ENCODE measurements around the gene MEMO1. TPM values are rescaled to one million over a fixed set of nuclear protein-coding genes. Genes with fewer than 3 reads are reported as not detected.
"Not testable (repeated sequence)": the region's sequence is repeated elsewhere in the genome, so short reads cannot be mapped to it uniquely, and the experiment has no call there.

The MEMO1 gene
- total RNA-seq, 1 donor from 2014 or later: 52.7 TPM

DNA sequence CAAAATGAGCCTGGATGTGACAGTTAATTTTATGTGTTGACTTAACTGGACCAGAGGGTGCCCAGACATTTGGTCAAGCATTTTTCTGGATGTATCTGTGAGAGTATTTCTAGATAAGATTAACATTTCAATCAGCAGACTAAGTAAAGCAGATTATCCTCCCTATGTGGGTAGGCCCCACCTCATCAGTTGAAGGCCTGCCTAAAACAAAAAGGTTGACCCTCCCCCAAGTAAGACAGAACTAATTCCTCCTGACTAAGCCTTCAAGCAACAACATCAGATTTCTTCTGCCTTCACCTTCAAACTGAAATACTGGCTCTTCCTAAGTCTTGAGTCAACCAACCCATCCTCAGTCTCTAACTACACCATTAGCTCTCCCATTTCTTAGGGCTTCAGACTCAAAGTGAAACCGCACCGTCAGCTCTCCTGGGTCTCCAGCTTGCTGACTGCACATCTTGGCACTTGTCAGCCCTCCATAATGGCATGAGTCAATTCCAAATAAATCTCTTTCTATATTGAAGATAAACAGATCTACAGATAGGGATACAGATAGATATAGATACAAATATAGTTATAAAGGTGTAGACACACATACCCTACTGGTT lies 47.9 kb downstream of the MEMO1 start:
- no peaks in the 10 kb centered on the region for H3K36me3 Mint-ChIP-seq
- peaks cover 5% of the 10 kb centered on the region for H3K9me3 Mint-ChIP-seq
- no peak for DNase-seq (ENCODE audit: low spot score in 2 of 2, unreplicated experiment in 2 of 2)
- TF ChIP-seq, protein P1, sequence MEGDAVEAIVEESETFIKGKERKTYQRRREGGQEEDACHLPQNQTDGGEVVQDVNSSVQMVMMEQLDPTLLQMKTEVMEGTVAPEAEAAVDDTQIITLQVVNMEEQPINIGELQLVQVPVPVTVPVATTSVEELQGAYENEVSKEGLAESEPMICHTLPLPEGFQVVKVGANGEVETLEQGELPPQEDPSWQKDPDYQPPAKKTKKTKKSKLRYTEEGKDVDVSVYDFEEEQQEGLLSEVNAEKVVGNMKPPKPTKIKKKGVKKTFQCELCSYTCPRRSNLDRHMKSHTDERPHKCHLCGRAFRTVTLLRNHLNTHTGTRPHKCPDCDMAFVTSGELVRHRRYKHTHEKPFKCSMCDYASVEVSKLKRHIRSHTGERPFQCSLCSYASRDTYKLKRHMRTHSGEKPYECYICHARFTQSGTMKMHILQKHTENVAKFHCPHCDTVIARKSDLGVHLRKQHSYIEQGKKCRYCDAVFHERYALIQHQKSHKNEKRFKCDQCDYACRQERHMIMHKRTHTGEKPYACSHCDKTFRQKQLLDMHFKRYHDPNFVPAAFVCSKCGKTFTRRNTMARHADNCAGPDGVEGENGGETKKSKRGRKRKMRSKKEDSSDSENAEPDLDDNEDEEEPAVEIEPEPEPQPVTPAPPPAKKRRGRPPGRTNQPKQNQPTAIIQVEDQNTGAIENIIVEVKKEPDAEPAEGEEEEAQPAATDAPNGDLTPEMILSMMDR (IDR thresholded peaks at IDR 0.05; ENCODE audit: unreplicated experiment): no peak
- H3K27me3 Mint-ChIP-seq (ENCODE audit: low read depth): no peaks in the 10 kb centered on the region
- no peak overlapping the region for H3K4me3 Mint-ChIP-seq
- peaks cover 5% of the 10 kb centered on the region for H3K4me1 Mint-ChIP-seq
- H3K27ac Mint-ChIP-seq: no peak overlapping the region

- DNase-seq (ENCODE audit: low spot score in 2 of 2, unreplicated experiment in 2 of 2): no peak
- peaks cover 7% of the 10 kb centered on the region for H3K36me3 Mint-ChIP-seq
- peaks cover 5% of the 10 kb centered on the region for H3K9me3 Mint-ChIP-seq
- no peak overlapping the region for H3K27ac Mint-ChIP-seq
- TF ChIP-seq, protein P1 (IDR thresholded peaks at IDR 0.05; ENCODE audit: unreplicated experiment): no peak
- no peak overlapping the region for H3K4me3 Mint-ChIP-seq
- H3K27me3 Mint-ChIP-seq (ENCODE audit: low read depth): no peaks in the 10 kb centered on the region
- no peaks in the 10 kb centered on the region for H3K4me1 Mint-ChIP-seq
Measured at GRCh38 chr2:31958140-31958717, 52.6 kb downstream of the MEMO1 start.

DNA sequence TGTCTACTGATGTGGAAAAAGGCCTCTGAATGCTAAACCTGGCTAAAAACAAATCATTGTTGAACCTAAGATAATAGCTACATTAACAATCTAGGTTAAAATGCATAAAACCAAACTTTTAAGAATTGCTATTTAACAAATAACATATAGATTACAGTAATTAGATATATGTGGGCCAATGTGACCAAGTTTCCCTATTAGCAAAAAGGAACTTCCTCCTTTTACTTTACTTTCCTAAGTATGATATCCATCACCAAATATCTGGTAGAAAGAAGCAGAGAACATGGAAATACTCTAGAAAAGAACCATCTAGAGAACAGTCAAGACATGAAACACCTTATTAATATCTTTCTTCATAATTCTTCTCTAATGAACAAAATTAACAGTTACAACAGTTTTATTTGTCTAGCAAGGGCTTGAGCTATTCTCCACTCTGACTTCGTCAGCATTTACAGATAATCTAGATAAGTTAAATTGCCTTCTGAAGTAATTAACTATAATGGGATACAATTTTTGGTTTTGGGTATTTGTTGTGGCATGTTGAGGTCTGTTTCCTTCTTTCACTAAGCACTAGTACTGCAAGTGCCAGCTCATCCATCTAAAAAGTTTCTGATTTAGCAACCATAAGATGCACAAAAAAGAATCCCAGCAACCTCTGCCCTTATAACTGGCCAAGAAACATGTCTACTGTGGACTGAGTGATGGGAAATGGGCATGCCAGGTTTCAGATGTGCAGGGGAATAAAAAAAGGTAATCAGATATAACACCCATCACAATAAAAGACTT lies 53.3 kb downstream of the MEMO1 start:
- H3K36me3 Mint-ChIP-seq: peaks cover 7% of the 10 kb centered on the region
- no peak for DNase-seq (ENCODE audit: low spot score in 2 of 2, unreplicated experiment in 2 of 2)
- H3K9me3 Mint-ChIP-seq: no peaks in the 10 kb centered on the region
- H3K4me3 Mint-ChIP-seq: no peak overlapping the region
- TF ChIP-seq, protein P1 (IDR thresholded peaks at IDR 0.05; ENCODE audit: unreplicated experiment): no peak
- no peaks in the 10 kb centered on the region for H3K27me3 Mint-ChIP-seq (ENCODE audit: low read depth)
- H3K27ac Mint-ChIP-seq: no peak overlapping the region
- no peaks in the 10 kb centered on the region for H3K4me1 Mint-ChIP-seq

GRCh38 chr2:31956934-31957333 lies 53.9 kb downstream of the MEMO1 start:
- not testable (repeated sequence) for H3K27me3 Mint-ChIP-seq (ENCODE audit: low read depth); H3K27ac Mint-ChIP-seq; DNase-seq (ENCODE audit: low spot score in 2 of 2, unreplicated experiment in 2 of 2); H3K36me3 Mint-ChIP-seq; H3K4me1 Mint-ChIP-seq; H3K9me3 Mint-ChIP-seq; H3K4me3 Mint-ChIP-seq

GRCh38 chr2:31956312-31956711 lies 54.5 kb downstream of the MEMO1 start:
- TF ChIP-seq, protein P1 (IDR thresholded peaks at IDR 0.05; ENCODE audit: unreplicated experiment): no peak
- Mint-ChIP-seq H3K9me3 (no peaks in the 10 kb centered on the region), H3K4me1 (no peaks in the 10 kb centered on the region), H3K27ac (no peak overlapping the region), H3K4me3 (no peak overlapping the region), H3K27me3 (ENCODE audit: low read depth) (no peaks in the 10 kb centered on the region), H3K36me3 (peaks cover 7% of the 10 kb centered on the region)
- DNase-seq (ENCODE audit: low spot score in 2 of 2, unreplicated experiment in 2 of 2): no peak

DNA sequence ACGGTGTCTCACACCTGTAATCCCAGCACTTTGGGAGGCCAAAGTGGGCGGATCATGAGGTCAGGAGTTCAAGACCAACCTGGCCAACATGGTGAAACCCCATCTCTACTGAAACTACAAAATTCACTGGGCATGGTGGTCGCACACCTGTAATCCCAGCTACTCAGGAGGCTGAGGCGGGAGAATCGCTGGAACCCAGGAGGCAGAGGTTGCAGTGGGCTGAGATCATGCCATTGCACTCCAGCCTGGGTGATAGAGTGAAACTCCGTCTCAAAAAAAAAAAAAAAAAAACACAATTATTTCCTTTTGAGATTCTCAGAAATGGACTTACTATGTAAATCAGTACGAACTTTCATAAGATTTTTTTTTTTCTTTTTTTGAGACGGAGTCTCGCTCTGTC lies 57.7 kb downstream of the MEMO1 start:
- not testable (repeated sequence) for H3K36me3 Mint-ChIP-seq; H3K9me3 Mint-ChIP-seq; H3K27me3 Mint-ChIP-seq (ENCODE audit: low read depth); H3K4me3 Mint-ChIP-seq; DNase-seq (ENCODE audit: low spot score in 2 of 2, unreplicated experiment in 2 of 2); H3K4me1 Mint-ChIP-seq; H3K27ac Mint-ChIP-seq
